GM19324 (cell line): ENCODE data around the gene MRPS33.
"Not testable (repeated sequence)": the region's sequence is repeated elsewhere in the genome, so short reads cannot be mapped to it uniquely, and the experiment has no call there.

Source experiments
- ATAC-seq: cut with Tn5 transposase; IDR thresholded peaks from one replicate; pipeline ENCODE4 v1.9.1; 2021; ENCODE audit warnings: mild to moderate bottlenecking, moderate library complexity; ENCODE audit not compliant: unreplicated experiment, low FRiP score

The MRPS33 gene

GRCh38 chr7:141014524-141015395 is at the start of gene MRPS33:
TSS of gene MRPS33 (minus strand) at chr7:141014952. CDS start at chr7:141010633, 4,319 bp downstream.
- peak; percentile 99 for ATAC-seq

GRCh38 chr7:141057788-141058187 is 43.0 kb upstream of the MRPS33 start:
- ATAC-seq = no peak

DNA sequence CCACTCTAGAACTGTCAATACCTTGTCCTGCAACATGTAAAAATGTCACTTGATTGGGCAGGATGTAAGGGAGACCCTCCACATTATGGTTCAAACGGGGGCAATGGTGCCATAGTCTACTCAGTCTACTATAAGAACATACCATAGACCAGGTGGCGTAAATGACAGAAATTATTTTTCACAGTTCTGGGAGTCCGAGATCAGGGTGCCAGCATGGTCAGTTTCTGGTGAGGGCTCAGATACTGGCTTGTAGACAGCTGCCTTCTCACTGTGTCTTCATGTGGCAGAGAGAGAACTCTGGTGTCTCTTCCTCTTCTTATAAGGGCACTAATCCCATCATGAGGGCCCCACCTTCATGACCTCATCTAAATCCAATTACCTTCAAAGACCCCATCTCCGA is 40.4 kb upstream of the MRPS33 start:
- ATAC-seq = no peak

DNA sequence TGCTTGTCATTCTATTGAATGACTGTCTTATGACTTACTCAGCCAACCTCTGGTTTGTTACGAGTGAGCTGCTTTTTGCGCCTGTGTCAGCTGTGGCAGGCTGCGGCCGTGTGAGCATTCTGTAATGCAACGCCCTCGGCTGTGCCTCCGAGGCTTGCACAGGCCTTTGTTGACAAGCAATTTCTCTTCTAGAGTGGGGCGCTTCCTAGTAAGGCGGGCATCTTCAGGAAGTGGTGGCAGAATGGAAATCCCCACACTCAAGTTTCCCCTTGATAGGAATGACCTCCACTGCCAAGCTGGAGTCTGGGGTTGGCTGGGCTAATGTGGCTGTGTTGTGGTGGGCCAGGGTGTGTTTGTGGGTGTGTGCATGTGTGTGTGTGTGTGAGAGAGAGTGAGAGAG is 38.9 kb upstream of the MRPS33 start:
- no peak for ATAC-seq

DNA sequence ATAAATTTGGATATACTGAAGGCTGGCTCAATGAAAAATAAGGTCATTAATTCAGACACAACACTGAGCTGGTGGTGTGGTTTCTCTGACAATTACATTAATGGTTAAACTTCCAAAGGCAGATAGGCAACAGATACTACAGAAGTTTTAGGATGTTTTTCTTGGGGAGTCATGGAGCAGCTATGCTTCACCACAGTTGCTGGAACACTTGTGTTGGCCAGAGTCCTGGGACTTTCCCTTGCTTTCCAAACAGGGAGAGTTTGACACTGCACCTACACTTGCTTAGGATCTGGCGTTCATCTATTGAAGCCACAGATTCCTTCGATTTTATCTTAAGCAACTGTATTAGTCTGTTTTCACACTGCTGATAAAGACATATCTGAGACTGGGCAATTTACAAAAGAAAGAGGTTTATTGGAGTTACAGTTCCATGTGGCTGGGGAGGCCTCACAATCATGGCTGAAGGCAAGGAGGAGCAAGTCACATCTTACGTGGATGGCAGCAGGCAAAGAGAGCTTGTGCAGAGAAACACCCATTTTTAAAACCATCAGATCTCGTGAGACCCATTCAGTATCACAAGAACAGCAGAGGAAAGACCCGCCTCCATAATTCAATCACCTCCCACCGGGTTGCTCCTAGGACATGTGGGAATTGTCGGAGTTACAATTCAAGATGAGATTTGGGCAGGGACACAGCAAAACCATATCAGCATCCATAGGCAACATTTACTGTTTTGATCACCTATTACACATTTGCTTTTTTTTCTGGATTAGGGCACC is 31.3 kb upstream of the MRPS33 start:
- no peak for ATAC-seq

GRCh38 chr7:141045126-141045841 is 30.5 kb upstream of the MRPS33 start:
- ATAC-seq = no peak

GRCh38 chr7:141043616-141044015 is 28.9 kb upstream of the MRPS33 start:
- no peak for ATAC-seq

GRCh38 chr7:141042222-141043193 is 27.8 kb upstream of the MRPS33 start:
- ATAC-seq = no peak

GRCh38 chr7:141039376-141039775 is 24.6 kb upstream of the MRPS33 start:
- ATAC-seq = no peak

- ATAC-seq = not testable (repeated sequence)
Measured at GRCh38 chr7:141038100-141038499, 23.3 kb upstream of the MRPS33 start.

GRCh38 chr7:141032539-141033323 is 18.0 kb upstream of the MRPS33 start:
- not testable (repeated sequence) for ATAC-seq

DNA sequence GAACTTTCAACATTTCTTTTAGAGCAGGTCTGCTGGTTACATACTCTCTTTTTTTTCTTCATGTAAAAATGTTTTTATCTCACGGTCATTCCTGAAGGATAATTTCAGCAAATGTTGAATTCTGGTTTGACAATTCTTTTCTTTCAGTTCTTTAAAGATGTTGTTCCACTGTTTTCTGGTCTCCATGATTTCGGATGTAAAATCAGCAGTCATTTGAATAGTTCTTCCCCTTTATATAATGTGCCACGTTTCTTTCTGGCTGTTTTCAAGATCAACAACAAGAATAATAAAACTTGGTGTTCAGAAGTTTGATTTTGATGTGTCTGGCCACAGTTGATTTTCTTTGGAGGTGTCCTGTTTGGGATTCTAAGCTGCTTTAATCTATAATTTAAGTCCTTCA is 14.0 kb upstream of the MRPS33 start:
- ATAC-seq = no peak

- ATAC-seq = no peak
Measured at GRCh38 chr7:141027043-141027442, 12.3 kb upstream of the MRPS33 start.

- no peak for ATAC-seq
Measured at GRCh38 chr7:141024668-141025067, 9.9 kb upstream of the MRPS33 start.

- ATAC-seq = no peak
Measured at GRCh38 chr7:141023295-141023694, 8.5 kb upstream of the MRPS33 start.

GRCh38 chr7:141017555-141017954 is 2.8 kb upstream of the MRPS33 start:
- no peak for ATAC-seq

DNA sequence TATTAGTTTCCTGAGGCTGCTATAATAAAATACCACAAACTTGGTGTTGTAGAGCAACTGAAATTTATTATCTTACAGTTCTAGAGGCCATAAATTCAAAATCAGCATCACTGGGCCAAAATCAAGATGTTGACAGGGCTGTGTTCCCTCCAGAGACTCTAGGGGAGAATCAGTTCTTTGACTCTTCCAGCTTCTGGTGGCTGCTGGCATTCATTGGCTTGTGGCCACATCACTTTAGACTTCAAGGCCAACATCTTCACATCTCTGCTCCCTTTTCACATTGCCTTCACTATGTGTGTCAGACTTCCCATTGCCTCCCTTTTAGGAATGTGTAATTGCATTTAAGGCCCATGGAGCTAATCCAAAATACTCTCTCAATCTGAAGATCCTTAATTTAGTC is 1.6 kb upstream of the MRPS33 start:
- no peak for ATAC-seq

GRCh38 chr7:141014125-141014523 is 628 bp downstream of the MRPS33 start:
- ATAC-seq = no peak

GRCh38 chr7:141013345-141013715 is 1.4 kb downstream of the MRPS33 start:
- no peak for ATAC-seq
